Endothelial cell of umbilical vein (primary cell): ENCODE results near the gene SYCP2. TPM values are rescaled to one million over a fixed set of nuclear protein-coding genes. Genes with fewer than 3 reads are reported as not detected.

Source experiments
- BruUV-seq: library from RNA; stranded (reverse); fragments of 400-500 nt; replicated peaks from 2 replicates; lab custom pipeline; 2021; lab: Mats Ljungman, UMichigan
- CTCF ChIA-PET: fragments of 300-600, 350-600 bp; sonication (Branson Sonifier 250); formaldehyde crosslinking; loops from one replicate; lab custom pipeline; 2021; ENCODE audit warnings: antibody characterized with exemption, inconsistent platforms; lab: Charles Lee
- POLR2A ChIA-PET: fragments of 300-600, 350-600 bp; sonication (Branson Sonifier 250); formaldehyde crosslinking; loops from one replicate; lab custom pipeline; 2021; ENCODE audit warnings: antibody characterized with exemption, inconsistent platforms; lab: Charles Lee
- DNase-seq: peaks from one replicate; pipeline ENCODE4 v3.0.0-alpha.2; 2011; ENCODE audit warnings: low read depth, low spot score
- FAIRE-seq: peaks from 2 replicates; lab custom pipeline; 2011; peaks lifted over from hg19 to GRCh38; lab: Jason Lieb, UNC
- H2AFZ ChIP-seq: 2 replicates; pipeline ENCODE4 v1.6.0; 2012; ENCODE audit warnings: low read depth, low read length, control low read depth, inconsistent platforms
- H3K27ac ChIP-seq: 2 replicates; pipeline ENCODE4 v1.5.1; 2011; ENCODE audit warnings: low read depth, mild to moderate bottlenecking, control low read depth, low read length, moderate library complexity; ENCODE audit not compliant: insufficient read depth
- H3K27me3 ChIP-seq, 2 experiments: 2 replicates each; pipeline versions ENCODE4 v1.6.0 to v1.6.1; 2011; ENCODE audit warnings: low read length in 2 of 2, mixed read lengths in 1 of 2; ENCODE audit not compliant: control insufficient read depth in 2 of 2, insufficient read depth in 2 of 2
- H3K36me3 ChIP-seq, 2 experiments: 2 replicates in 1 of 2; 3 replicates in 1 of 2; pipeline ENCODE4 v1.5.1; 2011; ENCODE audit warnings: low read length in 2 of 2, mild to moderate bottlenecking in 1 of 2, moderate library complexity in 1 of 2; ENCODE audit not compliant: control insufficient read depth in 2 of 2, insufficient read depth in 2 of 2; ENCODE audit errors: extremely low read depth in 1 of 2
- H3K4me1 ChIP-seq: 3 replicates; pipeline ENCODE4 v1.5.1; 2011; ENCODE audit warnings: mild to moderate bottlenecking, low read length; ENCODE audit not compliant: control insufficient read depth, insufficient read depth; ENCODE audit errors: extremely low read depth
- H3K4me2 ChIP-seq: 2 replicates; pipeline ENCODE4 v1.6.1; 2011; ENCODE audit warnings: low read length, control low read depth, mixed read lengths; ENCODE audit not compliant: insufficient read depth
- H3K4me3 ChIP-seq, 3 experiments: fragments of 200-600 bp in 1 of 3; sonication (generic), shearing (Covaris generic) in 1 of 3; replicated peaks in 1 of 3; 2 replicates each; pipeline ENCODE4 v1.5.1; 2011 to 2016; ENCODE audit warnings: control low read depth in 3 of 3, low read length in 3 of 3, mild to moderate bottlenecking in 2 of 3, inconsistent platforms in 1 of 3, low read depth in 1 of 3, moderate library complexity in 1 of 3; ENCODE audit not compliant: insufficient read depth in 1 of 3
- H3K79me2 ChIP-seq: 2 replicates; pipeline ENCODE4 v1.6.0; 2012; ENCODE audit warnings: low read length, inconsistent platforms; ENCODE audit not compliant: control insufficient read depth, insufficient read depth
- H3K9ac ChIP-seq: replicated peaks from 2 replicates; pipeline ENCODE3; 2011; ENCODE audit warnings: low read length, control low read depth; ENCODE audit not compliant: insufficient read depth; ENCODE audit errors: extremely low read depth
- H3K9me1 ChIP-seq: replicated peaks from 3 replicates; pipeline ENCODE4 v1.6.0; 2011; ENCODE audit warnings: mild to moderate bottlenecking, low read length; ENCODE audit not compliant: control insufficient read depth, insufficient read depth; ENCODE audit errors: extremely low read depth
- H3K9me3 ChIP-seq: replicated peaks from 2 replicates; pipeline ENCODE4 v1.5.1; 2012; ENCODE audit warnings: low read length, inconsistent platforms; ENCODE audit not compliant: control insufficient read depth, insufficient read depth
- H4K20me1 ChIP-seq: replicated peaks from 2 replicates; pipeline ENCODE3; 2011; ENCODE audit warnings: mild to moderate bottlenecking, low read length; ENCODE audit not compliant: control insufficient read depth, insufficient read depth; ENCODE audit errors: extremely low read depth
- CTCF ChIP-seq, 2 donors: IDR thresholded peaks; 1 replicate in 1 of 2; 2 replicates in 1 of 2; pipeline ENCODE4 v1.5.1; 2011; ENCODE audit warnings: low read length in 2 of 2, mild to moderate bottlenecking in 2 of 2, moderate library complexity in 2 of 2, control low read depth in 1 of 2, inconsistent platforms in 1 of 2, low read depth in 1 of 2; ENCODE audit not compliant: insufficient read depth in 1 of 2; ENCODE audit errors: extremely low read depth in 1 of 2
- EZH2 ChIP-seq: IDR thresholded peaks from 2 replicates; pipeline ENCODE4 v1.6.1; 2012; ENCODE audit warnings: borderline replicate concordance, low read depth, mild to moderate bottlenecking, moderate library complexity, low read length, inconsistent platforms; ENCODE audit not compliant: severe bottlenecking
- FOS ChIP-seq: IDR thresholded peaks from 2 replicates; pipeline ENCODE4 v1.6.1; 2011; ENCODE audit warnings: mild to moderate bottlenecking, low read length, moderate library complexity, borderline replicate concordance; ENCODE audit not compliant: insufficient read depth
- GATA2 ChIP-seq: IDR thresholded peaks from 2 replicates; pipeline ENCODE4 v1.7.0; 2011; ENCODE audit warnings: low read depth, mild to moderate bottlenecking, moderate library complexity, mixed read lengths, low read length; ENCODE audit not compliant: insufficient read length, insufficient read depth
- JUN ChIP-seq: IDR thresholded peaks from 2 replicates; pipeline ENCODE4 v1.6.1; 2011; ENCODE audit warnings: borderline replicate concordance, low read depth; ENCODE audit not compliant: insufficient read length, insufficient read depth
- MAX ChIP-seq: IDR thresholded peaks from 2 replicates; pipeline ENCODE4 v1.6.1; 2011; ENCODE audit not compliant: insufficient read depth, insufficient read length
- MYC ChIP-seq: IDR thresholded peaks from one replicate; pipeline ENCODE4 v1.6.1; 2011; ENCODE audit warnings: mild to moderate bottlenecking, low read depth, low read length
- POLR2A ChIP-seq: IDR thresholded peaks from 2 replicates; pipeline ENCODE4 v1.6.1; 2012; ENCODE audit warnings: low read depth, mild to moderate bottlenecking, control low read depth, low read length
- POLR2AphosphoS5 ChIP-seq: IDR thresholded peaks from 2 replicates; pipeline ENCODE4 v1.6.1; 2012; ENCODE audit warnings: low read depth, mild to moderate bottlenecking, control low read depth, low read length, moderate library complexity; ENCODE audit not compliant: insufficient read depth
- dilution Hi-C: fragments of 300-500 bp; cut with MboI; formaldehyde crosslinking; loops from one replicate; pipeline ENCODE4 v1.15.0; 2019; ENCODE audit warnings: low sequenced_read_pairs; ENCODE audit not compliant: extremely low pct_ligation_motif_present
- intact Hi-C: fragments of 100-400 bp; cut with micrococcal nuclease; formaldehyde crosslinking; loops from one replicate; pipeline ENCODE4 v1.10.0; 2022
- polyA plus RNA-seq, 4 experiments: library from polyadenylated mRNA; depleted of rRNA in 3 of 4; stranded (reverse) in 3 of 4; unstranded in 1 of 4; fragments of >200 nt; gene quantifications; 2 replicates each; pipeline versions ENCODE4 v1.2.1 to v1.2.3, GENCODE V29; 2011 to 2012; ENCODE audit warnings: missing spikeins in 1 of 4
- total RNA-seq: library from RNA; stranded (reverse); gene quantifications from 2 replicates; pipeline ENCODE4 v1.2.3, GENCODE V29; 2021

The SYCP2 gene
- total and polyA plus RNA-seq, 2 donors (not counting 3 experiments of a cell fraction or from before 2014, with no cell fraction given), result 0.07 to 0.35 TPM

GRCh38 chr20:59822291-59823029 is 111.0 kb downstream of the SYCP2 start:
- CTCF ChIA-PET, result no interaction called here
- no peaks in the 10 kb centered on the region for H3K36me3 ChIP-seq
- no peak overlapping the region for H3K27ac ChIP-seq
- no peak overlapping the region for H3K4me2 ChIP-seq
- no peaks in the 10 kb centered on the region for H3K27me3 ChIP-seq
- no peaks in the 10 kb centered on the region for H3K9me3 ChIP-seq
- H3K4me3 ChIP-seq, result no peak overlapping the region
- dilution Hi-C loops (no loop called here), intact Hi-C loops (no loop called here)
- no peak for DNase-seq
- BruUV-seq, result no TSS peak
- H2AFZ ChIP-seq, result no peak overlapping the region
- H3K9me1 ChIP-seq, result no peaks in the 10 kb centered on the region
- H4K20me1 ChIP-seq, result no peaks in the 10 kb centered on the region
- POLR2A ChIA-PET, result no interaction called here
- H3K4me1 ChIP-seq, result no peaks in the 10 kb centered on the region
- TF ChIP-seq EZH2 (no peak), MYC (no peak), POLR2AphosphoS5 (no peak), POLR2A (no peak), GATA2 (no peak), FOS (no peak), MAX (no peak), CTCF (IDR thresholded peaks at IDR 0.05; ENCODE audit: extremely low read depth in 1 of 2, insufficient read depth in 1 of 2, low read depth in 1 of 2, low read length in 2 of 2) (no peak), JUN (no peak)
- H3K79me2 ChIP-seq, result no peaks in the 10 kb centered on the region
- FAIRE-seq, result no peak
- H3K9ac ChIP-seq, result no peak overlapping the region
